ENCODE results near the gene PDE4D.
A peak's percentile ranks its signal among the peaks of the same experiment; 100 is the strongest.

The PDE4D gene

DNA sequence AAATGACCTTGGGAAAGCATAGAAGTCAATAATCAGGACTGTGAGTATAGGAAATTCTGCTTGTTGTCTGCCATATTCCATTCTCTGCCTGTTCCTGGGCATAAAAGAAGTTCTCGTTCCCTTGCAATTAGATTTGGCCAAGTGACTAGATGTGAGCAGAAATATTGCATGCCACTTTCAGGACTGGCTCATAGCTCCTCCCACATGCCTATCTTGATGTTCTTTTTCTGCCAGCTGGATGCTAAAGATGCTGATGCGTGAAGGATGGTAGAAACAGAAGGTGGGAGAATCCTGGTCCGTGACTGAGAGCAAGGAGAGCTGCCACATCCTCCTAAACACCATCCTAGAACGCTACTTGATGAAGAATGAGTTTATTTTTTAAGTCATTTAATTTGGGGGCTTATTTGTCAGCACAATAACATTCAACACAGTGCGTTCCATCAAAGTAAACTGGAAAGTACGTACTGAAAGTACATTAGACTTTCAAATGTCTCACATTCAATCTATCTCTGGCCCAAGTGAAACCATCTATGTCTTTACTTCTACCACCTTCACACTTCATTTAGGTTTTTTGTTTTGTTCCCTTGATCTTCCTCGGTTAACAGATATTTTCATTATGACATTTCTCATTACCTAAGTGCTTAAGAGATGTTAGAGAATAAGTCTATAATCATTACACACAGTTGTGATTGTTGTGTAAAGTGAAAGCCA, 662.1 kb downstream of the PDE4D start:
- Histone ChIP-seq H3K27me3 (ENCODE audit: insufficient read depth, low read length) (no peaks in the 10 kb centered on the region), H3K36me3 (ENCODE audit: insufficient read depth, low read length) (no peaks in the 10 kb centered on the region), H3K4me3 (ENCODE audit: low read depth, low read length) (no peak overlapping the region), H3K4me1 (ENCODE audit: control insufficient read depth, insufficient read depth, low read length, unreplicated experiment) (peaks cover 4% of the 10 kb centered on the region), H3K27ac (ENCODE audit: low read depth, low read length) (no peak overlapping the region), H3K79me2 (ENCODE audit: control insufficient read depth, insufficient read depth, low read length, unreplicated experiment) (no peaks in the 10 kb centered on the region), H2AFZ (ENCODE audit: low read length, unreplicated experiment) (no peak overlapping the region)

GRCh38 chr5:59222687-59223511, 670.6 kb downstream of the PDE4D start:
- Histone ChIP-seq H3K4me3 (ENCODE audit: low read depth, low read length) (no peak overlapping the region), H3K27me3 (ENCODE audit: insufficient read depth, low read length) (no peaks in the 10 kb centered on the region), H3K4me1 (ENCODE audit: control insufficient read depth, insufficient read depth, low read length, unreplicated experiment) (peaks cover 8% of the 10 kb centered on the region), H3K27ac (ENCODE audit: low read depth, low read length) (no peak overlapping the region), H3K79me2 (ENCODE audit: control insufficient read depth, insufficient read depth, low read length, unreplicated experiment) (no peaks in the 10 kb centered on the region), H2AFZ (ENCODE audit: low read length, unreplicated experiment) (no peak overlapping the region), H3K36me3 (ENCODE audit: insufficient read depth, low read length) (no peaks in the 10 kb centered on the region)

- Histone ChIP-seq H3K27me3 (ENCODE audit: insufficient read depth, low read length) (peaks cover 4% of the 10 kb centered on the region; the same call in 1 of the 2 replicates), H2AFZ (ENCODE audit: low read length, unreplicated experiment) (no peak overlapping the region)
Measured at GRCh38 chr5:59221769-59222168, 671.8 kb downstream of the PDE4D start.

DNA sequence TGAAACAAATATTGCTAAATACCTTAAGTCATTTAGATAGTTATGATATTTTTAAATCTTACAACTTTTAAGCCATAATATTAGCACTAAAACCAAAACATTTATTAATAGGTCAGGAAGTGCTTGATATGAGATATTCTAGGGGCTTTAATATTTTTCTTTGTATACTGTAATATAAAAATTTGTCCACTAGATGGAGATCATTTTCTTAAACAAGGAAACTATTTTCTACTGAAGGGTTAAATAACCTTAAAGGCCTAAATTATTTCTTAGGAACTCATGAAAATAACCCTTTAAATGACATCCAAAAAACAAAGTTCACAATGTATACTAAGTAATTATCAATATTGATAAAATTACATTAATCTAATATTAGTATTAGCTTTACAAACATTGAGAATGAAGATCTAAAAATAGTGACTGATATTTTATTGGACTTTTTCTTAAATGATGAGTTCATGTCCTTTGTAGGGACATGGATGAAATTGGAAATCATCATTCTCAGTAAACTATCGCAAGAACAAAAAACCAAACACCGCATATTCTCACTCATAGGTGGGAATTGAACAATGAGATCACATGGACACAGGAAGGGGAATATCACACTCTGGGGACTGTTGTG, 675.0 kb downstream of the PDE4D start:
- Histone ChIP-seq H3K27me3 (ENCODE audit: insufficient read depth, low read length) (peaks cover 16% of the 10 kb centered on the region; the same call in 1 of the 2 replicates), H2AFZ (ENCODE audit: low read length, unreplicated experiment) (no peak overlapping the region), H3K36me3 (ENCODE audit: insufficient read depth, low read length) (no peaks in the 10 kb centered on the region), H3K4me1 (ENCODE audit: control insufficient read depth, insufficient read depth, low read length, unreplicated experiment) (peaks cover 8% of the 10 kb centered on the region), H3K79me2 (ENCODE audit: control insufficient read depth, insufficient read depth, low read length, unreplicated experiment) (no peaks in the 10 kb centered on the region), H3K4me3 (ENCODE audit: low read depth, low read length) (no peak overlapping the region), H3K27ac (ENCODE audit: low read depth, low read length) (no peak overlapping the region)

More at GRCh38 chr5:59221769-59222168, 671.8 kb downstream of the PDE4D start:
- no peak overlapping the region for H3K27ac ChIP-seq (ENCODE audit: low read depth, low read length)
- no peak overlapping the region for H3K4me3 ChIP-seq (ENCODE audit: low read depth, low read length)
- H3K4me1 ChIP-seq (ENCODE audit: control insufficient read depth, insufficient read depth, low read length, unreplicated experiment): peaks cover 8% of the 10 kb centered on the region
- H3K36me3 ChIP-seq (ENCODE audit: insufficient read depth, low read length): no peaks in the 10 kb centered on the region
- H3K79me2 ChIP-seq (ENCODE audit: control insufficient read depth, insufficient read depth, low read length, unreplicated experiment): no peaks in the 10 kb centered on the region

DNA sequence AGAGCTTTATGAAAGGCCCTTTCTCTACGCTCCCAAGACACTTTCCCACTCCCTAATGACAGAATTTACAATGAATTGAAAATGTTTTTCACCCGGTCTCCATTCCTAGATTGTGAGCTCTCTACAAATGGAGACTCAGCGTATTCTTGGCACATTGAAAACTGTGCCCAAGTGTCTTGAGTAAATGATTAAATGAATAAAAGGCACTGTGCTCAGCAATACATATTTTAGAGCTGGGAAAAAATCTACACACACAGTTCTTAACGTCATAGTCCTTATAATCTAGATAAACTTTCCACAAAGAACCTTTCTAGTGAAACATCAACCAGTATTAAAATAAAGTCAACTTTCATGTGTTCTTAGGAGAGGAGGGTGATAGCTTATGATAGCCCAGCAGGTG, 676.7 kb downstream of the PDE4D start:
- no peaks in the 10 kb centered on the region for H3K4me1 ChIP-seq (ENCODE audit: control insufficient read depth, insufficient read depth, low read length, unreplicated experiment)
- H2AFZ ChIP-seq (ENCODE audit: low read length, unreplicated experiment): no peak overlapping the region
- H3K4me3 ChIP-seq (ENCODE audit: low read depth, low read length): no peak overlapping the region
- H3K27me3 ChIP-seq (ENCODE audit: insufficient read depth, low read length): peaks cover 16% of the 10 kb centered on the region; the same call in 1 of the 2 replicates
- H3K79me2 ChIP-seq (ENCODE audit: control insufficient read depth, insufficient read depth, low read length, unreplicated experiment): no peaks in the 10 kb centered on the region
- H3K27ac ChIP-seq (ENCODE audit: low read depth, low read length): no peak overlapping the region
- H3K36me3 ChIP-seq (ENCODE audit: insufficient read depth, low read length): no peaks in the 10 kb centered on the region

DNA sequence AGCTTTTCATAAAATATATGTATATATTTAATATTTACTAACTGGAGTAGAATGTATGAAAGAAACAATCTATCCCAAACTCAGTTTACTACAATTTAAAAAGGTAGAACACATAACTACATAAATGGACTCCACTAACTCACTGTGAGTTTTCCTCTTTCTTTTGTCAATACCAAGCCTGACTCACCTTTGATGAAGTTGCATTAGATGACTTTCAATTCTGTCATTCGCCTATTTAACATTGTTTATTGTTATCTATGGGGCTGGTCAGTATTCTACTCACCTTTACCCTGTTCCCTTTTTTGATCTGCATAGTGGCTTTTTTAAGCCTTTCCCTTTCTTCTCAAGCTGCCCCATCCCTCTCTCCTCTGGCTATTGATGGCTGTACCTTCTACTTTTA, 680.9 kb downstream of the PDE4D start:
- H3K4me3 ChIP-seq (ENCODE audit: low read depth, low read length): no peak overlapping the region
- no peaks in the 10 kb centered on the region for H3K36me3 ChIP-seq (ENCODE audit: insufficient read depth, low read length)
- no peak overlapping the region for H2AFZ ChIP-seq (ENCODE audit: low read length, unreplicated experiment)
- peaks cover 16% of the 10 kb centered on the region; the same call in 1 of the 2 replicates for H3K27me3 ChIP-seq (ENCODE audit: insufficient read depth, low read length)
- no peak overlapping the region for H3K27ac ChIP-seq (ENCODE audit: low read depth, low read length)
- no peaks in the 10 kb centered on the region for H3K79me2 ChIP-seq (ENCODE audit: control insufficient read depth, insufficient read depth, low read length, unreplicated experiment)
- no peaks in the 10 kb centered on the region for H3K4me1 ChIP-seq (ENCODE audit: control insufficient read depth, insufficient read depth, low read length, unreplicated experiment)

GRCh38 chr5:59209758-59210359, 683.7 kb downstream of the PDE4D start:
- H2AFZ ChIP-seq (ENCODE audit: low read length, unreplicated experiment): no peak overlapping the region
- no peak overlapping the region for H3K4me3 ChIP-seq (ENCODE audit: low read depth, low read length)
- H3K27me3 ChIP-seq (ENCODE audit: insufficient read depth, low read length): 0 out of 2 replicates have a peak, but pooled peaks cover 3% of the 10 kb centered on the region
- no peak overlapping the region for H3K27ac ChIP-seq (ENCODE audit: low read depth, low read length)
- no peaks in the 10 kb centered on the region for H3K36me3 ChIP-seq (ENCODE audit: insufficient read depth, low read length)
- no peaks in the 10 kb centered on the region for H3K79me2 ChIP-seq (ENCODE audit: control insufficient read depth, insufficient read depth, low read length, unreplicated experiment)
- peaks cover 19% of the 10 kb centered on the region for H3K4me1 ChIP-seq (ENCODE audit: control insufficient read depth, insufficient read depth, low read length, unreplicated experiment)

DNA sequence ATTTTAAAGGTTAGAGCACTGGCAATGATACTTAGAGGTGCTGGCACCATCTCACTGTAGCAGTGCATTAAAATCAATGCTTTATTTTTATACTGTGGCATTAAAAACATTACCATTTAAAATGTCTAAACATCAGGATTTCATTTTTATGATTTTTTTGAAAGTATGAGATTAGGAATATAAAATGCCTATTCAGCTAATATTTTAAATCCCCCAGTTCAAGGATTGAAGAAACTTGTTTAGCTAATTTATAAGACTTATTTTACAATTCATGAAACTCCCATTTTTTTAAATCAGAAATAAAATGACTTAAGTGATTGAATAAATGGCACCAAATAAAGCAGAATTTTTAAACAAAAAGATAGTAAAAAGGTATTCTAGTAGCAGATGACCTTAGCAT, 685.1 kb downstream of the PDE4D start:
- H3K4me1 ChIP-seq (ENCODE audit: control insufficient read depth, insufficient read depth, low read length, unreplicated experiment): peaks cover 19% of the 10 kb centered on the region
- no peak overlapping the region for H3K27ac ChIP-seq (ENCODE audit: low read depth, low read length)
- H3K4me3 ChIP-seq (ENCODE audit: low read depth, low read length): no peak overlapping the region
- H2AFZ ChIP-seq (ENCODE audit: low read length, unreplicated experiment): no peak overlapping the region
- no peaks in the 10 kb centered on the region for H3K79me2 ChIP-seq (ENCODE audit: control insufficient read depth, insufficient read depth, low read length, unreplicated experiment)
- H3K36me3 ChIP-seq (ENCODE audit: insufficient read depth, low read length): no peaks in the 10 kb centered on the region
- no peaks in the 10 kb centered on the region for H3K27me3 ChIP-seq (ENCODE audit: insufficient read depth, low read length)

DNA sequence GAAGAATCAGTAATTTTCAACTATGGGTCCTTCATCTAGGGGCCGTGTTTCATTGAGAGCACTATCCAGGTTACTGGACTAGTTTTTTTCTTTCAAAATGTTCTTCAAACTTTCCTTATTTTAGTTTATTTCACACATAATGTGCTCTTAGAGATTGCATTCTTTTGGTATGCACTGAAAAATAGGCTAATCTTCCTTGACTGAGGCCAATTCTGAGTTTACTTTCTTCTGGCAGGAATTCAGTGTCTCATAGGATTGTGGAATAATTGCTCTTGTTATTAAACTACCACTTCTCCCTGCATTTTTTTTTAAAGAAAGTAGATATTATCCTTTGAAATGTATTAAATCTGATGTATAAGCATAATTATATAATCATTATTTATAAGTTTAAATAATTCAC, 686.1 kb downstream of the PDE4D start:
- Histone ChIP-seq H3K4me1 (ENCODE audit: control insufficient read depth, insufficient read depth, low read length, unreplicated experiment) (peaks cover 19% of the 10 kb centered on the region), H3K27ac (ENCODE audit: low read depth, low read length) (no peak overlapping the region), H3K36me3 (ENCODE audit: insufficient read depth, low read length) (no peaks in the 10 kb centered on the region), H3K27me3 (ENCODE audit: insufficient read depth, low read length) (no peaks in the 10 kb centered on the region), H3K4me3 (ENCODE audit: low read depth, low read length) (no peak overlapping the region), H3K79me2 (ENCODE audit: control insufficient read depth, insufficient read depth, low read length, unreplicated experiment) (no peaks in the 10 kb centered on the region), H2AFZ (ENCODE audit: low read length, unreplicated experiment) (no peak overlapping the region)

GRCh38 chr5:59206132-59206581, 687.4 kb downstream of the PDE4D start:
- no peak overlapping the region for H3K4me3 ChIP-seq (ENCODE audit: low read depth, low read length)
- no peaks in the 10 kb centered on the region for H3K36me3 ChIP-seq (ENCODE audit: insufficient read depth, low read length)
- H3K27me3 ChIP-seq (ENCODE audit: insufficient read depth, low read length): no peaks in the 10 kb centered on the region
- no peak overlapping the region for H2AFZ ChIP-seq (ENCODE audit: low read length, unreplicated experiment)
- peaks cover 19% of the 10 kb centered on the region for H3K4me1 ChIP-seq (ENCODE audit: control insufficient read depth, insufficient read depth, low read length, unreplicated experiment)
- no peaks in the 10 kb centered on the region for H3K79me2 ChIP-seq (ENCODE audit: control insufficient read depth, insufficient read depth, low read length, unreplicated experiment)
- H3K27ac ChIP-seq (ENCODE audit: low read depth, low read length): peak overlapping the region; percentile 81
